ENCODE results near the gene GALR2.

GRCh38 chr17:76050538-76051467 lies 23.8 kb upstream of the GALR2 start:
- TF ChIP-seq EZH2phosphoT487 (IDR thresholded peaks at IDR 0.05; ENCODE audit: borderline replicate concordance, low read depth, low read length) (no peak), CTCF (conservative IDR thresholded peaks at IDR 0.05; ENCODE audit: low read length) (no peak)
